ENCODE measurements around the gene DSCAM. TPM values are rescaled to one million over a fixed set of nuclear protein-coding genes. Genes with fewer than 3 reads are reported as not detected.

The DSCAM gene
- total RNA-seq, 1 donor from 2014 or later: not detected

- no peak overlapping the region for H3K27ac Mint-ChIP-seq (ENCODE audit: unreplicated experiment)
- no peaks in the 10 kb centered on the region for H3K36me3 Mint-ChIP-seq (ENCODE audit: unreplicated experiment)
- H3K9me3 Mint-ChIP-seq (ENCODE audit: unreplicated experiment): peaks cover 34% of the 10 kb centered on the region
- H3K4me1 Mint-ChIP-seq (ENCODE audit: unreplicated experiment): no peaks in the 10 kb centered on the region
- DNase-seq (ENCODE audit: extremely low spot score, unreplicated experiment): no peak
- H3K4me3 Mint-ChIP-seq (ENCODE audit: unreplicated experiment): no peak overlapping the region
- H3K27me3 Mint-ChIP-seq (ENCODE audit: unreplicated experiment): no peaks in the 10 kb centered on the region
- no peak for TF ChIP-seq CTCF (IDR thresholded peaks at IDR 0.05)
Measured at GRCh38 chr21:40395732-40396131, 451.2 kb downstream of the DSCAM start.

GRCh38 chr21:40393066-40393465 is 453.9 kb downstream of the DSCAM start:
- no peak overlapping the region for H3K4me3 Mint-ChIP-seq (ENCODE audit: unreplicated experiment)
- TF ChIP-seq CTCF (IDR thresholded peaks at IDR 0.05): no peak
- no peak overlapping the region for H3K27ac Mint-ChIP-seq (ENCODE audit: unreplicated experiment)
- H3K9me3 Mint-ChIP-seq (ENCODE audit: unreplicated experiment): peaks cover 35% of the 10 kb centered on the region
- no peaks in the 10 kb centered on the region for H3K4me1 Mint-ChIP-seq (ENCODE audit: unreplicated experiment)
- H3K36me3 Mint-ChIP-seq (ENCODE audit: unreplicated experiment): no peaks in the 10 kb centered on the region
- no peaks in the 10 kb centered on the region for H3K27me3 Mint-ChIP-seq (ENCODE audit: unreplicated experiment)
- no peak for DNase-seq (ENCODE audit: extremely low spot score, unreplicated experiment)

GRCh38 chr21:40388046-40388445 is 458.9 kb downstream of the DSCAM start:
- no peak for DNase-seq (ENCODE audit: extremely low spot score, unreplicated experiment)
- H3K4me1 Mint-ChIP-seq (ENCODE audit: unreplicated experiment): no peaks in the 10 kb centered on the region
- no peak overlapping the region for H3K27ac Mint-ChIP-seq (ENCODE audit: unreplicated experiment)
- H3K27me3 Mint-ChIP-seq (ENCODE audit: unreplicated experiment): peaks cover 3% of the 10 kb centered on the region
- H3K36me3 Mint-ChIP-seq (ENCODE audit: unreplicated experiment): no peaks in the 10 kb centered on the region
- peaks cover 16% of the 10 kb centered on the region for H3K9me3 Mint-ChIP-seq (ENCODE audit: unreplicated experiment)
- no peak overlapping the region for H3K4me3 Mint-ChIP-seq (ENCODE audit: unreplicated experiment)
- TF ChIP-seq CTCF (IDR thresholded peaks at IDR 0.05): no peak

- DNase-seq (ENCODE audit: extremely low spot score, unreplicated experiment): no peak
- no peak for TF ChIP-seq CTCF (IDR thresholded peaks at IDR 0.05)
- H3K9me3 Mint-ChIP-seq (ENCODE audit: unreplicated experiment): peaks cover 23% of the 10 kb centered on the region
- no peak overlapping the region for H3K27ac Mint-ChIP-seq (ENCODE audit: unreplicated experiment)
- no peak overlapping the region for H3K4me3 Mint-ChIP-seq (ENCODE audit: unreplicated experiment)
- H3K27me3 Mint-ChIP-seq (ENCODE audit: unreplicated experiment): peaks cover 3% of the 10 kb centered on the region
- no peaks in the 10 kb centered on the region for H3K36me3 Mint-ChIP-seq (ENCODE audit: unreplicated experiment)
- H3K4me1 Mint-ChIP-seq (ENCODE audit: unreplicated experiment): no peaks in the 10 kb centered on the region
Measured at GRCh38 chr21:40386981-40387747, 459.8 kb downstream of the DSCAM start.

DNA sequence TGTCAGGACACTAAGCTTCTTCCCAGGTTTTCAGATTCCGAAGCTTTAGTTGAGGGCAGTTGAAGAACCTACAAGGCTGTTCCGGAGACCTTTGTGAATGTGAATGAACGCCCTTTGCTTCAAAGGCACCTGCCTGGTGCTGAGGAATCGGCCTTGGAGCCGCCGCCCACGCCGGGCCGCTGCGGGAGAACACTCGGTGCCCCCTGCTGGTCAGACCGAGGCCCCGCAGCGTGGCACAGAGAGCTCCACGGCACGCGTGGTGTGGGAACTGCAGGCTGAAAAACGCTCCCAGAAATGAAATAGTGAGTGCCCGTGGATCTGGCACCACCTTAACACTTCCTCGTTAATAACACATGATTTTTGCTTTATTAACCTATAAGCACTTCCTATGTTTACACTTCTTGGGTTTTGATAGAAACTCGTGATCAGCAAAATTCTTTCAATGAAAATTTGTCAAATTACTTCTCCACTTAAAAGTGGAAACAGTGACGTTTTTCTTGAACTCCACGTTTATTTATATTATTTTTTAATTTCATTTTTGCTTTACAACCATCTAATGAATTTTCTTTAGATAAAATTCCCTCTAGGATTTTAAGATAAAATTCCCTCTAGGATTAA is 460.6 kb downstream of the DSCAM start:
- peak; percentile 52 for TF ChIP-seq CTCF (IDR thresholded peaks at IDR 0.05)
- no peaks in the 10 kb centered on the region for H3K4me1 Mint-ChIP-seq (ENCODE audit: unreplicated experiment)
- H3K27me3 Mint-ChIP-seq (ENCODE audit: unreplicated experiment): peaks cover 3% of the 10 kb centered on the region
- no peak overlapping the region for H3K4me3 Mint-ChIP-seq (ENCODE audit: unreplicated experiment)
- H3K36me3 Mint-ChIP-seq (ENCODE audit: unreplicated experiment): no peaks in the 10 kb centered on the region
- no peak for DNase-seq (ENCODE audit: extremely low spot score, unreplicated experiment)
- H3K9me3 Mint-ChIP-seq (ENCODE audit: unreplicated experiment): peaks cover 30% of the 10 kb centered on the region
- no peak overlapping the region for H3K27ac Mint-ChIP-seq (ENCODE audit: unreplicated experiment)

All from osteocyte (in vitro differentiated cells).